ENCODE measurements around the gene RBM47.

Gene RBM47

DNA sequence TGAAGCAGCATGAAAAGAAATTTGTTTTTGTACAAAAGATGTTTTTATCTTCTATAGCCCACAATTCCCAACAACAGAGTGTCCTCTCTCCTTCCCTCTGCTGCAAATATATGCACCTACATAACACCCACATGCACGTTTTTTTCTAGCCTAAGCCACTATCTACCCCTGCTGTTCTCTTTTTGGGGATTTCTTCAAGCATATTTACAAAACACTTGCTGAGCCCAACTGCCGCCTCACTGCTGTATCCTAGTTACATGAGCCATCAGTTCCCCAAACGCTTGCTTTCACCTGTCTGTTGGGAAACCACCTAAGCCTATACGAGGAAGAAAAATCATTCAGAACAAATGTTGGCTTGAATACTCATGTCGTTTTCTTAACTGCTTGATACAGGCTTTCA, 167.3 kb downstream of the RBM47 start:
- TF ChIP-seq, protein P1, sequence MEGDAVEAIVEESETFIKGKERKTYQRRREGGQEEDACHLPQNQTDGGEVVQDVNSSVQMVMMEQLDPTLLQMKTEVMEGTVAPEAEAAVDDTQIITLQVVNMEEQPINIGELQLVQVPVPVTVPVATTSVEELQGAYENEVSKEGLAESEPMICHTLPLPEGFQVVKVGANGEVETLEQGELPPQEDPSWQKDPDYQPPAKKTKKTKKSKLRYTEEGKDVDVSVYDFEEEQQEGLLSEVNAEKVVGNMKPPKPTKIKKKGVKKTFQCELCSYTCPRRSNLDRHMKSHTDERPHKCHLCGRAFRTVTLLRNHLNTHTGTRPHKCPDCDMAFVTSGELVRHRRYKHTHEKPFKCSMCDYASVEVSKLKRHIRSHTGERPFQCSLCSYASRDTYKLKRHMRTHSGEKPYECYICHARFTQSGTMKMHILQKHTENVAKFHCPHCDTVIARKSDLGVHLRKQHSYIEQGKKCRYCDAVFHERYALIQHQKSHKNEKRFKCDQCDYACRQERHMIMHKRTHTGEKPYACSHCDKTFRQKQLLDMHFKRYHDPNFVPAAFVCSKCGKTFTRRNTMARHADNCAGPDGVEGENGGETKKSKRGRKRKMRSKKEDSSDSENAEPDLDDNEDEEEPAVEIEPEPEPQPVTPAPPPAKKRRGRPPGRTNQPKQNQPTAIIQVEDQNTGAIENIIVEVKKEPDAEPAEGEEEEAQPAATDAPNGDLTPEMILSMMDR (IDR thresholded peaks at IDR 0.05; ENCODE audit: control insufficient read depth, extremely low read depth, insufficient read depth), result no peak
- DNase-seq (ENCODE audit: low read depth), result no peak
- H3K4me3 ChIP-seq (ENCODE audit: low read depth, low read length), result no peak overlapping the region

DNA sequence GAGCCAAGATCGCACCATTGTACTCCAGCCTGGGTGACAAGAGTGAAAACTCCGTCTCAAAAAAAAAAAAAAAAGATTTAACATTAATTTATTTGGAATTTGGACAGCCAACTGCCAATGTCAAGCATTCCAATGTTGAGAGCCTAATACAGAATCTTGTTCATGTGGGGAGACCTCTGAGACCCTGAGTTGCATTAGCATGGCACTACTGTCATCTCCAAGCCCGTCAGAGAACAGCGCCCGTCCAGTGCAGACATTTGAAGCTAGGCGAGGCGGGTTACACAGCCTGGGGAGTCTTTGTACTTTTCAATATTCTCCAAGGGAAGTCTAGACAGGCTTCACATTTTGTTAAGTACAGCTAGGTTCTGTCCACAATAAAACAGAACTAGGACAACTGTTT, 167.8 kb downstream of the RBM47 start:
- no peak overlapping the region for H3K4me3 ChIP-seq (ENCODE audit: low read depth, low read length)
- no peak for DNase-seq (ENCODE audit: low read depth)
- TF ChIP-seq, protein P1 (IDR thresholded peaks at IDR 0.05; ENCODE audit: control insufficient read depth, extremely low read depth, insufficient read depth), result no peak

DNA sequence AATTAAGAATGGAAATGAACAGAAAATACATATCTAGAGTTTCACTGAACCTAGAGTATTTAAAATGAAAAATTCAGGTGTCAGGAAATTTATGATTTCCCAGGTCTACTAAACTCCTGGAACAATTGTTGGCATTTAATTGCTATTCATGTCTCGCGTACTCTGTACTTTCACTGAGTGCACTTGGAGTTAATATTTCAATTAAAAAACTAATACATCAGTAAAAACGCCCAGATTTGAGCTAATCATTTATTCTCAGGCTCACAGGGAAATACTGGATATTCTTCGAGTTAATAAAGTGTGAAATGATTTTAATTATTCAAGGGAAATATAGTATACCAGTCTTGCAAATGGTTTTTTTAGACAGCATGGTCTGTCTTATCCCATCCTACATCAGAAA, 168.6 kb downstream of the RBM47 start:
- TF ChIP-seq, protein P1 (IDR thresholded peaks at IDR 0.05; ENCODE audit: control insufficient read depth, extremely low read depth, insufficient read depth), result no peak
- no peak overlapping the region for H3K4me3 ChIP-seq (ENCODE audit: low read depth, low read length)
- no peak for DNase-seq (ENCODE audit: low read depth)

DNA sequence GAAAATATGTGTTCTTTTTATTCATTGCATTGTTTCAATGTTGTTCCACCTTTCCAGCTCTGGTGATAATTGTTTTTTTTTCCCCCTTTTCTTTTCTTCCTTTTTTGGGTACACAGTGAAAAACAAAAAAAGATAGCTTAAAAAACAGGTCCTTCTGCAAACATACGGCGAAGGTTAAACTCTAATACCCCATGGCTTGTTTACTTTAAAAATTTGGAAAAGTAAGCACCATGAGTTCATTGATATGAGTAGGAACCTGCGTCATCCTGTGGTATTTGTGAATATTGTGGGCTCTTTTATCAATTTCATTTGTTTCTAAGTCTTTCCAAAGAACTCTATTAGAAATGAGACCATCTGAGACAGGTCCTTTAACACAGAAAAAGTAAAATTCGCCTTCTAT, 171.0 kb downstream of the RBM47 start:
- H3K4me3 ChIP-seq (ENCODE audit: low read depth, low read length), result no peak overlapping the region
- DNase-seq (ENCODE audit: low read depth), result peak; percentile 50
- TF ChIP-seq, protein P1 (IDR thresholded peaks at IDR 0.05; ENCODE audit: control insufficient read depth, extremely low read depth, insufficient read depth), result no peak

DNA sequence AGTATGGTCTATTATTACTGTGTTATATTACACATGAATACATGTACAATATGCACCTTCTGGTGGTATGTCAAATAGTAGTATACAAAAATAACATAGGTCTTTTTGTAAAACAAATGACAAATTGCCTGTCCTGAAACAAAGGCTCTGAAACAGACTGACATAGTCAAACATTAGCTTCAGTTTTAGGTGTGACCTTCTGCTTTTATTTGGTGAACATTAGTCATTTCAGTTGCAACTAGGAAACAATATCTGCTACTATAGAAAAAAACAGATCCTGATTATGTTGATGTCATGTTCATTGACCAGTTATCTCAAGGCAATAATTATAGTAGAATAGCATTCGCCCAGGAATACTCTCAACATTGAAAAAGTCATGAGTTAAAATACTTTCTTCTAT, 171.6 kb downstream of the RBM47 start:
- DNase-seq (ENCODE audit: low read depth), result no peak
- TF ChIP-seq, protein P1 (IDR thresholded peaks at IDR 0.05; ENCODE audit: control insufficient read depth, extremely low read depth, insufficient read depth), result no peak
- H3K4me3 ChIP-seq (ENCODE audit: low read depth, low read length), result no peak overlapping the region

DNA sequence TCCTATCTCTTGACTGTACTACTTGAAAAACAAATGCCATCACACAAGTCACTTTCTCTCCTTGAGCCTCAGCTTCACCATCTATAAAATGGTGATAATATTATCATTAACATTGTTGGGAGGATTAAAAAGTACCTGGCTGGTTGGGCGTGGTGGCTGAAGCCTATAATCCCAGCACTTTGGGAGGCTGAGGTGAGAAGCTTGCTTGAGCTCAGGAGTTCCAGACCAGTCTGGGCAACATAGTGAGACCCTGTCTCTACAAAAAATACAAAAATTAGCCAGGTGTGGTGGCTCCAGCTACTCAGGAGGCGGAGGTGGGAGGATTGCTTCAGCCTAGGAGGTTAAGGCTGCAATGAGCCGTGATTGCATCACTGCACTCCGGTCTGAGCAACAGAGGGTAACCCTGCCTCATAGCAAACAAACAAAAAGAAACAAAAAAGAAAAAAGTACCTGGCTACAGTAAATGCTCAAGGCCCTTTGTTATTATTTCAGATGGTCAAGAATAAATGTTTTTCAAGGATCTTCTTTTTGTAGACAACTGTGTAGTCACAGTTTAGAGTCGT, 174.2 kb downstream of the RBM47 start:
- TF ChIP-seq, protein P1 (IDR thresholded peaks at IDR 0.05; ENCODE audit: control insufficient read depth, extremely low read depth, insufficient read depth), result no peak
- no peak for DNase-seq (ENCODE audit: low read depth)
- H3K4me3 ChIP-seq (ENCODE audit: low read depth, low read length), result no peak overlapping the region

DNA sequence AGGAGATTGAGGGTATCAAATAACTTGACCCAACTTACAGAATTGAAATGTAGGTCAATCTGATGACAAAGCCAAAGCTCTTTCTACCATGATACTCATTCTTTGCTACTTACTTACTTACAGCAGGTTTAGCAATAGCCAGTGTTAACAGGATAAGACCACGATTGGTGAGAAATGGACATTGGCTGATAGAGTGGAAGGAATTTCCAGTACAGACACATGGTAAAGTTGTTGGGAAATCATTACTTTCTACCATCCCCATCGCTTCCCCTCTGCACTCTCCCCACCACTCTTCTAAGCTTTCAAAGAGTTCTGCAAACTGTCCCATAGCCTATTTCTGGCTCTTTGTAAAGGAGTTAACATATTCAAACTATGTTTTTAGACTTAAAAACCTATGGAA, 174.8 kb downstream of the RBM47 start:
- TF ChIP-seq, protein P1 (IDR thresholded peaks at IDR 0.05; ENCODE audit: control insufficient read depth, extremely low read depth, insufficient read depth), result no peak
- DNase-seq (ENCODE audit: low read depth), result no peak
- H3K4me3 ChIP-seq (ENCODE audit: low read depth, low read length), result no peak overlapping the region

Data from LNCaP clone FGC (cell line).